AML-193 (cell line): ENCODE data around the gene DCXR.

Experiments
- DNase-seq, 2 experiments: peaks; one replicate each; lab custom pipeline; 2025; lab: John Stamatoyannopoulos, UW

DCXR gene

DNA sequence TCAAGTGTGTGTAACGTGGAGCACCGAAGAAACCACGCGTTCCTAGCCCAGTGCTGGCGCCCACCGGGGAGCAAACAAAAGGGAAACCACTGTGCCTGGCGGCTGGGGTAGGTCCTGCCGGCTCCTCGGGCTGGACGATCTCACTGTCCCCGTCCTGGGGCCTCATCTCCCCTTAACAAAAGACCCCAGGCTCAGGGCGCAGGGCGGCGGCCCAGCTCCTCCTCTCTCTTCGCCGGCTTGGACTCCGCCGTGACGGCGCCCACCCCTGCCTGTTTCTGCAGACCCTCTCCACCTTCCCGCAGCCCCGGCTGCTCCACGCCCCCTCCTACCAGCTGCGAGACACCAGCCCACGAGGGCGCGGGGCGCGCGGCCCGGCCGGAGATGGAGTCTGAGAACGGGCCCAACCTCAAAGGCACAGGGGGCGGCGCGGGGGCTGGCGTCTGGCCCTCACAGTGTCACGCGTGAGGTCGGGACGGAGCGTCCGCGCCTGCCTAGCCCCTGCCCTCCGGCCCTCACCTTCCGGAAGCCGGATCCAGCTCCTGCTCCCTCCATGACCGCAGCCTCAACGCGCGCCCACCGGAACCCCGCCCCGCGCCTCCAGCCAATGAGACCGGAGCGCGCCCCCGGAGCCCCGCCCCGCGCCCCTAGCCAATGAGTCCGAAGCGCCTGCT, 15.1 kb downstream of the DCXR start, which contains the start of gene CENPX:
Gene CENPX (minus strand): TSS at position 569 of the 671 bp plus-strand sequence. CDS start 17 bp downstream, at position 552.
- DNase-seq = no peak

GRCh38 chr17:82021900-82022309, 15.6 kb downstream of the DCXR start:
- no peak for DNase-seq

GRCh38 chr17:82021107-82021899, 16.2 kb downstream of the DCXR start:
- peak; percentile 69 to 72 for DNase-seq

DNA sequence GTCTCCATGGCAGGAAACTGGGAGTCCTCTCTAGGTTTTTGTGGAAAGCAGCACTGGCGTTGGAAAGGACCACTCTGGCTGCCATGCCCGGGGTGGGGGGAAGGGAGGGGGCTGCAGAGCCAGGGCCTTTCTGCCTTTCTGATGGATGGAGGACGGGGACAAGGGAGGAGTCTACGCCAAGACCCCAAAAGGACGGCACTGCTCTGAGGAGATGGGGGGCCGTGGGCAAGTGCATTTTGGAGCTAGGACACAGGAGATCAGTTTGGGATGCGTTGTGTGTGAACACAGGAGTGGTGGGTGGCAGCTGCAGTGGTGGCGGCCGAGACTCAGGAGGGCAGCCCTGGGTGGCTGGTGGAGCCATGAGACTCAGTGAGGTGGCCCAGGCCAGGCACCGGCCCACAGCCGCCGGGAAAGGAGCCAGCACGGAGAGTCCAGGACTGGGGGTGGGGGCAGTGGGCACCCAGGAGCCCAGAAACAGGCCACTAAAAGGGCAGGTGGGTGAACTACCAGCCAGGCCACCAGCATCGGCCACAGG, 16.9 kb downstream of the DCXR start:
- no peak for DNase-seq

DNA sequence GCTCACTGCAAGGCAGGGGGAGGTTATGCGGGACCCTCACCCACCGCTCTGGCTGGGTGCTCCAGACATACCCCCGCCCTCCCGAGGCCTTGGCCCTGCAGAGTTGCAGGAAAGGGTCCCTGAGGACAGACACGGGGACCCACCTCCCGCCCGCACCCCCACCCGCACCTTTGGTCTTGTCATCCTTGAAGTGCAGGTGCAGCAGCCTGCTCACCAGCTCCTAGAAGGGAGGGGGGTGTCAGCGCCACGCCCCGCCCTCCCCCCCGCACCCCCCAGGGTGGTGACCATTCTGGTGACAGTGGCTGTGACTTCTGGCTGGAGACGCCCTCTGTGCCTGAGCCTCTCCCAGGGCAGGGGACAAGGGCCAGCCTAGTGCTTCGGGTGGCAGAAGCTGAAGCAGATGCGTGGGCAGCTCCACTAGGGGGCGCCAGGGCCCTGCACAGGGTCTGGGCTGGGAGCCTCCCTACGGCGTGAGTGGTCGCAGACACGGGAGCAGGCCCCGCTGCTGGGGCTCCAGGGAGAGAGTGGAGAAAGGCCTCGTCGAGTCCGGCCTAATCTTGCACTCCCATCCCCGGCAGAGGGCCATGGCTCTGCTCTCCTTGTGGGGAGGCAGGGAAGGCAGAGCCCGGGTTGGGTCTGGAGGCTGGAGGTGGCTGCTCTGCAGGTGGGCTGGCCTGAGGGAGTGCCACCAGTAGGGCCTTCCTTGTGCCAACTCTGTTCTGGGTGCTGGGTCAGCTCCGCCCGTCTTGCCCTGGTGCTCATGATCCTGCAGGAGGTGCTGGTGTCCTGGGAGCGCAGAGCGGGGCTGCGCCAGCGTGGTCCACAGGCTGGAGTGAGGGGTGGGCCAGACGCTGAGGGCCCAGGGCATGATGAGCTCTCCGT, 17.6 kb downstream of the DCXR start:
- peak; percentile 68 to 71 for DNase-seq

GRCh38 chr17:82018989-82019689, 18.4 kb downstream of the DCXR start:
- DNase-seq = no peak

DNA sequence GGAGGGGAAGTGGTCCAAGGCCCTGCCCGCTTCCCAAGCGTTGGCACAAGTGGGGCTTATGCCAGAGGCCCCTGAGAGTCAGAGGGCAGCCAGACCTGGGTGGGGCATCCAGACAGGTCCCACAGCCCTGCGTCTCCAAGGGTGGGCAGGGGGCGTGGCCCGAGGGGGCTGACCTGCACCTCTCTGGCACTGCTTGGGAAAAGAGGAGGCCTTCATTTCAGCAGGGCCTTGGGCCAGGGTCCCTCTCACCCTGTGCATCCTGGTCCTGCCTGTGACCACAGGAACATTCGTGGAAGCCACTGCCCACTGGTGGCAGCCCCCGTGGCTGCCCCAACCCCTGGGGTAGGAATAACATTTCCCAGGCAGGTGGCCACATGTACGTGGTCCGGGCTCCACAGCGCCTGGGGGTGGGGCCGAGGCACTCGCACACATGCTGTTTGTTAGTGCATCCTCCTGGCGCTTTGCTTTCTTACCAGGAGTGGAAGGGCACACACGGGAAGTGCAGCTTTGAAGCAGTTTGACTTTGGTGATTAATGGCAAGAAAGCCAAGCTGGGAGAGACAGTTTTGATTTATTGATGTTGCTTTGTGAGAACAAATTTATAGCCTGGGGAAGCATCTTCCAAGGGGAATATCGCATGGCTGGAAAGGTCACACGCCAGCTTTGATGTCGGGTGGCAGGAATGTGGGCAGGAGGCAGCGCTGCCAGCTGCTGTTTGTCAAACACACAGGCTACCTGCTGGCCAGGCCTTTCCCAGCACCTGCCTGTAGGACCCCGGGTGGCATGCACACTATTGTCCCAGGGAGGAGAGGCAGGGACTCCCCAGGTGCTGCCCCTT, 19.1 kb downstream of the DCXR start:
- no peak for DNase-seq

- no peak for DNase-seq
Observed at GRCh38 chr17:82017612-82018151, 19.8 kb downstream of the DCXR start.

- DNase-seq = no peak
Observed at GRCh38 chr17:82016875-82017459, 20.5 kb downstream of the DCXR start.

GRCh38 chr17:82016061-82016874, 21.2 kb downstream of the DCXR start:
- no peak for DNase-seq

- no peak for DNase-seq
Observed at GRCh38 chr17:82015311-82015971, 22.1 kb downstream of the DCXR start.

GRCh38 chr17:82014971-82015310, 22.6 kb downstream of the DCXR start:
- no peak for DNase-seq

DNA sequence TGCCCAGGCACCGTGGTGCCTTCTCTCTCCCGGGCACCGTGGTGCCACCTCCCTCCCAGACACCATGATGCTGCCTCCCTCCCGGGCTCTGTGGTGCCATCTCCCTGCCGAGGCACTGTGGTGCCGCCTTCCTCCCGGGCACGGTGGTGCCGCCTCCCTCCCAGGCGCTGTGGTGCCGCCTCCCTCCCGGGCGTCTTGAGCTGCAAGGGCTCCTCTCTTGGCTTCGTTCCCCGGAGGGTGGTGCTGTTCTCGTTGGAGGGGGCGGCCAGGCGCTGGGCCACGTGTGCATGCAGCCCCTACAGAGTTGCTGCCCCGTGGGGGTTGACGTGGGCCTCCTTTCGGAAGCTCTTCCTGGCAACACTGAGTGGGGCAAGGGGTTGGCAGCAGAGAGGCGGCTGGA, 23.1 kb downstream of the DCXR start:
- DNase-seq = no peak

DNA sequence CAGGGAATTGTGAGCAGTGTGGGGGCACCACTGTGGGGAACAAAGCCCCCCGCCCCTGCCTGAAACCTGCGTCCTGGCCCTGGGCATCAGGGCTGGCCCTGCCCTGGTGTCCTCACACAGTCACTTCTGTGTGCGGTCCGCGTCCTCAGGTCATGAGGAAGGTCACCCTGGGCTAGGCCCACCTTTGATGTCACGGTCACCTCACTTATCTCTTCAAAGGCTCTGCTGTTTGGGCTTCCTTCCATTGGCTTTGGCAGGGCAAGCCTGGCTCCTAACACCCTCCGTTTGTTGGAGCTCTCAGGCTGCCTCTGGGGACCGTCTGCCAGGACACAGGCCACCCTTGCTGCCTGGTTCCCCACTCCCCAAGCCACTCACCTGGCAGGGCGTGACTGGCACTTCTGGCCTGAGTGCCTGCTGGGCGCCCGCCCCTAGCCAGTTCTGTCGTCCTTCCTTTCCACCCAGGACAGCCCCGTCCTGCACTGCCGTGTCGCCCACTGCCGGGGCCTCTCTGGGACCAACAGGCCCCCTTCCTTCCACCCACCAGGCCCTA, 23.6 kb downstream of the DCXR start:
- DNase-seq = no peak

- no peak for DNase-seq
Observed at GRCh38 chr17:82013341-82013740, 24.2 kb downstream of the DCXR start.

GRCh38 chr17:82012640-82013295, 24.7 kb downstream of the DCXR start:
- DNase-seq = no peak

DNA sequence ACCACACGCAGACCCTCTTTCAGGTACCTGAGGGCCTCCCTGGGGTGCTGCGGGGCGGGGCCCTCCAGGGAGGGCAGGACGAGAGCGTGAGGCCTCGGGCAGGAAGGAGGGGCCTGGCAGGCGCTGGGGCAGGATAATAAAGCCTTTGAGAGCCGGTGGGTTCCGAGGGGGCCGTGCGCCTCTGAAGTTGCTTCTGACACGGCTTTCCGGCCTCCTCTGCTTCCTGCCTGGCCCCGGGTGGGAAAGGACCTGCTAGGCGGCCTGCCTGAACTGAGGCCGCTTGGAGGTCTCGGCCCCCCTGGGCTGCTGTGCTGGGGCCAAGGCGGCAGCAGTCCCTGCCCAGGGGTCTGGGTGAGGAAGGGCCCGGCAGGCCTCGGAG, 25.2 kb downstream of the DCXR start:
- no peak for DNase-seq
